Measurements from ENCODE around the gene ACTL8. TPM values are rescaled to one million over a fixed set of nuclear protein-coding genes. Genes with fewer than 3 reads are reported as not detected.

The ACTL8 gene
- total and polyA plus RNA-seq, 12 donors, result not detected

GRCh38 chr1:17808816-17809215 is 53.7 kb downstream of the ACTL8 start:
- 66 to 75% (median 71%) methylated on average over 6 of the region's 6 CpGs for WGBS, 4 donors
- DNase-seq, result no peak
- Histone ChIP-seq H3K27ac (no peak overlapping the region), H3K9me3 (replicated peaks in 1 of 3) (no peaks in the 10 kb centered on the region), H3K4me3 (no peak overlapping the region), H3K36me3 (replicated peaks in 1 of 2) (no peaks in the 10 kb centered on the region), H3K27me3 (no peaks in the 10 kb centered on the region), H3K4me1 (replicated peaks in 1 of 2) (no peaks in the 10 kb centered on the region)
- intact Hi-C loops (cut with DNase I), result no loop called here
- TF ChIP-seq POLR2A (IDR thresholded peaks at IDR 0.05) (no peak), CTCF (IDR thresholded peaks at IDR 0.05) (no peak)

- Histone ChIP-seq H3K27ac (no peak overlapping the region), H3K4me1 (replicated peaks in 1 of 2) (no peaks in the 10 kb centered on the region), H3K27me3 (no peaks in the 10 kb centered on the region), H3K9me3 (replicated peaks in 1 of 3) (no peaks in the 10 kb centered on the region), H3K4me3 (no peak overlapping the region), H3K36me3 (replicated peaks in 1 of 2) (no peaks in the 10 kb centered on the region)
- intact Hi-C loops (cut with DNase I), result no loop called here
- TF ChIP-seq POLR2A (IDR thresholded peaks at IDR 0.05), result no peak
- no peak for TF ChIP-seq CTCF (IDR thresholded peaks at IDR 0.05)
- WGBS, 4 donors, result 92 to 97% (median 95%) methylated on average over 2 of the region's 2 CpGs
- DNase-seq, result no peak
These were observed 55.5 kb downstream of the ACTL8 start for GRCh38 chr1:17810668-17811067.

GRCh38 chr1:17816511-17816910 is 61.4 kb downstream of the ACTL8 start:
- H3K36me3 ChIP-seq (replicated peaks in 1 of 2), result no peaks in the 10 kb centered on the region
- no peak overlapping the region for H3K4me3 ChIP-seq
- no peak for DNase-seq
- no peak overlapping the region for H3K27ac ChIP-seq
- TF ChIP-seq POLR2A (IDR thresholded peaks at IDR 0.05), result no peak
- TF ChIP-seq CTCF (IDR thresholded peaks at IDR 0.05), result no peak
- intact Hi-C loops (cut with DNase I), result no loop called here
- 76 to 87% (median 83%) methylated on average over 4 of the region's 4 CpGs for WGBS, 4 donors
- no peaks in the 10 kb centered on the region for H3K4me1 ChIP-seq (replicated peaks in 1 of 2)
- H3K9me3 ChIP-seq (replicated peaks in 1 of 3), result no peaks in the 10 kb centered on the region
- no peaks in the 10 kb centered on the region for H3K27me3 ChIP-seq

- intact Hi-C loops (cut with DNase I), result no loop called here
- no peaks in the 10 kb centered on the region for H3K36me3 ChIP-seq (replicated peaks in 1 of 2)
- peak in 1 of 7 donors; percentile 56 for DNase-seq
- H3K4me3 ChIP-seq, result no peak overlapping the region
- no peaks in the 10 kb centered on the region for H3K27me3 ChIP-seq
- 42 to 55% (median 50%) methylated on average over 14 to 17 of the region's 17 CpGs for WGBS, 4 donors
- no peaks in the 10 kb centered on the region for H3K4me1 ChIP-seq (replicated peaks in 1 of 2)
- TF ChIP-seq POLR2A (IDR thresholded peaks at IDR 0.05), result no peak
- no peak for TF ChIP-seq CTCF (IDR thresholded peaks at IDR 0.05)
- no peaks in the 10 kb centered on the region for H3K9me3 ChIP-seq (replicated peaks in 1 of 3)
- H3K27ac ChIP-seq, result no peak overlapping the region
These were observed 64.1 kb downstream of the ACTL8 start for GRCh38 chr1:17819129-17819802.
